Stomach (tissue), 4 donors: ENCODE results near the gene SRGAP2B.
"Not testable (repeated sequence)": the region's sequence is repeated elsewhere in the genome, so short reads cannot be mapped to it uniquely, and the experiment has no call there.

Experiments used
- POLR2A ChIP-seq, 4 donors: fragments of 450-650 bp; IDR thresholded peaks; one replicate each; pipeline ENCODE4 v1.6.1; 2016; ENCODE audit warnings: antibody characterized with exemption in 4 of 4, control low read depth in 2 of 4, mild to moderate bottlenecking in 1 of 4, moderate library complexity in 1 of 4
- POLR2AphosphoS5 ChIP-seq, 3 donors: sonication (generic); formaldehyde crosslinking; IDR thresholded peaks; one replicate each; pipeline ENCODE4 v1.6.1; 2016; ENCODE audit warnings: antibody characterized with exemption in 3 of 3
- TF ChIP-seq, protein P1 (sequence below), 7 experiments: fragments of 450-650 bp in 4 of 7; fragments of 200-600 bp in 3 of 7; sonication (generic) in 3 of 7; IDR thresholded peaks; one replicate each; pipeline ENCODE4 v1.5.1; 2016 to 2019; ENCODE audit warnings: antibody characterized with exemption in 7 of 7, control low read depth in 2 of 7, mild to moderate bottlenecking in 1 of 7

DNA sequence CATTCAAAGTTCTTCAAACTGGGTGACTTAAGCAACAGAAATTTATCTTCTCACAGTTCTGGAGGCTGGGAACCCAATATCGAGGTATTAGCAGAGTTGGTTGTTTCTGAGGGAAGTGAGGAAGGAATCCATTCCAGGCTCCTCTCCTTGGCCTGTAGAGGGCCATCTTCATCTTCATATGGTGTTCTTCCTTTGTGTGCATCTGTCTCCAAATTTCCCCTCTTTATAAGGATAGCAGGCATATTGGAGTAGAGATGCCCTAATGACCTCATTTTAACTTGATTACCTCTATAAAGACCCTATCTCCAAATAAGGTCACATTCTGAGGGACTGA is 27.9 kb upstream of the SRGAP2B start:
- TF ChIP-seq, protein P1, sequence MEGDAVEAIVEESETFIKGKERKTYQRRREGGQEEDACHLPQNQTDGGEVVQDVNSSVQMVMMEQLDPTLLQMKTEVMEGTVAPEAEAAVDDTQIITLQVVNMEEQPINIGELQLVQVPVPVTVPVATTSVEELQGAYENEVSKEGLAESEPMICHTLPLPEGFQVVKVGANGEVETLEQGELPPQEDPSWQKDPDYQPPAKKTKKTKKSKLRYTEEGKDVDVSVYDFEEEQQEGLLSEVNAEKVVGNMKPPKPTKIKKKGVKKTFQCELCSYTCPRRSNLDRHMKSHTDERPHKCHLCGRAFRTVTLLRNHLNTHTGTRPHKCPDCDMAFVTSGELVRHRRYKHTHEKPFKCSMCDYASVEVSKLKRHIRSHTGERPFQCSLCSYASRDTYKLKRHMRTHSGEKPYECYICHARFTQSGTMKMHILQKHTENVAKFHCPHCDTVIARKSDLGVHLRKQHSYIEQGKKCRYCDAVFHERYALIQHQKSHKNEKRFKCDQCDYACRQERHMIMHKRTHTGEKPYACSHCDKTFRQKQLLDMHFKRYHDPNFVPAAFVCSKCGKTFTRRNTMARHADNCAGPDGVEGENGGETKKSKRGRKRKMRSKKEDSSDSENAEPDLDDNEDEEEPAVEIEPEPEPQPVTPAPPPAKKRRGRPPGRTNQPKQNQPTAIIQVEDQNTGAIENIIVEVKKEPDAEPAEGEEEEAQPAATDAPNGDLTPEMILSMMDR (IDR thresholded peaks at IDR 0.05): not testable (repeated sequence)
- TF ChIP-seq POLR2A, POLR2AphosphoS5 (IDR thresholded peaks at IDR 0.05): not testable (repeated sequence)
